Endothelial cell of umbilical vein (primary cell): ENCODE data around the gene BEX3.
A peak's percentile ranks its signal among the peaks of the same experiment; 100 is the strongest.

Source experiments
- EZH2 ChIP-seq: IDR thresholded peaks from 2 replicates; pipeline ENCODE4 v1.6.1; 2012; ENCODE audit warnings: borderline replicate concordance, low read depth, mild to moderate bottlenecking, moderate library complexity, low read length, inconsistent platforms; ENCODE audit not compliant: severe bottlenecking
- JUN ChIP-seq: IDR thresholded peaks from 2 replicates; pipeline ENCODE4 v1.6.1; 2011; ENCODE audit warnings: borderline replicate concordance, low read depth; ENCODE audit not compliant: insufficient read length, insufficient read depth
- POLR2A ChIP-seq: IDR thresholded peaks from 2 replicates; pipeline ENCODE4 v1.6.1; 2012; ENCODE audit warnings: low read depth, mild to moderate bottlenecking, control low read depth, low read length
- TF ChIP-seq, protein P1 (sequence below), 2 donors: IDR thresholded peaks; 1 replicate in 1 of 2; 2 replicates in 1 of 2; pipeline ENCODE4 v1.5.1; 2011; ENCODE audit warnings: low read length in 2 of 2, mild to moderate bottlenecking in 2 of 2, moderate library complexity in 2 of 2, control low read depth in 1 of 2, inconsistent platforms in 1 of 2, low read depth in 1 of 2; ENCODE audit not compliant: insufficient read depth in 1 of 2; ENCODE audit errors: extremely low read depth in 1 of 2

DNA sequence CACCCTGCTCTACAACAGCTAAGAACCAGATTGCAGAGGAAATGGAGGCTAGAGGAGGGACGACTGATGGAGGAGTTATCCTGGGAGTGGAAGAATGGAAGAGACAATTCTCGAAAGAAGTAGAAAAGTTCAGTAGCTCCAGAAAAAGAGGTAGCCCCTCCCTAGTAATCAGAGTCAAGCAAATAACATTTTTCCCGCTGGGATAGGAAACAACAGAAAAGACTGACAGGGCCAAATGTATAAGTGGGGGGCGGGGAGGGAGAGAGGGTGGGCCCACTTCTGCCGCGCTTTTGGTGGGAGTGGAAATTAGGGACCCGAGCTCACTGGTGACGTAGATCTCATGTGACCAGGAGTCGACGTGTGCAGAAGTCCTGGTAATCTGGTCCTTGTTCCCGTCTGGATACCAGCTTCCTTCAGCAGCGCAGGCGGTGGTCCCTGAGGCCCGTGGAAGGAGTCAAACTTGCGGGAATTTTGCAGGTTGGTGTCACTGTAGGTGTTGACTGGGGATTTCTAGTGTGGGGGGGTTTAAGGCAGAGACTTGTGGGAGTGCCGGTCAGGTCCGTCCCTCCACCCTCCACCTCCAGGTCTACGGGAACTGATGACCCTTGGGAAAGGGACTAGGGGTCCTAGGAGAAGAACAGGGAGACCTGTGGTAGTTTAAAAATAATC, 20.1 kb upstream of the BEX3 start, which contains the start of gene TCEAL9:
- TF ChIP-seq, protein P1, sequence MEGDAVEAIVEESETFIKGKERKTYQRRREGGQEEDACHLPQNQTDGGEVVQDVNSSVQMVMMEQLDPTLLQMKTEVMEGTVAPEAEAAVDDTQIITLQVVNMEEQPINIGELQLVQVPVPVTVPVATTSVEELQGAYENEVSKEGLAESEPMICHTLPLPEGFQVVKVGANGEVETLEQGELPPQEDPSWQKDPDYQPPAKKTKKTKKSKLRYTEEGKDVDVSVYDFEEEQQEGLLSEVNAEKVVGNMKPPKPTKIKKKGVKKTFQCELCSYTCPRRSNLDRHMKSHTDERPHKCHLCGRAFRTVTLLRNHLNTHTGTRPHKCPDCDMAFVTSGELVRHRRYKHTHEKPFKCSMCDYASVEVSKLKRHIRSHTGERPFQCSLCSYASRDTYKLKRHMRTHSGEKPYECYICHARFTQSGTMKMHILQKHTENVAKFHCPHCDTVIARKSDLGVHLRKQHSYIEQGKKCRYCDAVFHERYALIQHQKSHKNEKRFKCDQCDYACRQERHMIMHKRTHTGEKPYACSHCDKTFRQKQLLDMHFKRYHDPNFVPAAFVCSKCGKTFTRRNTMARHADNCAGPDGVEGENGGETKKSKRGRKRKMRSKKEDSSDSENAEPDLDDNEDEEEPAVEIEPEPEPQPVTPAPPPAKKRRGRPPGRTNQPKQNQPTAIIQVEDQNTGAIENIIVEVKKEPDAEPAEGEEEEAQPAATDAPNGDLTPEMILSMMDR (IDR thresholded peaks at IDR 0.05; ENCODE audit: extremely low read depth in 1 of 2, insufficient read depth in 1 of 2, low read depth in 1 of 2, low read length in 2 of 2), result no peak
- TF ChIP-seq EZH2 (no peak), POLR2A (peak; percentile 78), JUN (no peak)
